K562 (cell line): ENCODE measurements around the gene LHPP. TPM values are rescaled to one million over a fixed set of nuclear protein-coding genes. Genes with fewer than 3 reads are reported as not detected.

ENCODE experiments used
- ADNP ChIP-seq: fragments of 200-800 bp; sonication (Bioruptor generic); IDR thresholded peaks from 2 replicates; pipeline ENCODE4 v1.6.1; 2016; ENCODE audit warnings: missing genetic modification characterization, missing compliant biosample characterization
- ATF7 ChIP-seq: fragments of 450-650 bp; IDR thresholded peaks from 2 replicates; pipeline ENCODE4 v1.7.1; 2014; ENCODE audit warnings: mild to moderate bottlenecking, moderate library complexity
- CTCF ChIP-seq, 3 experiments: IDR thresholded peaks in 2 of 3; conservative IDR thresholded peaks in 1 of 3; 2 replicates each; pipeline ENCODE4 v1.5.1; 2011 to 2012; ENCODE audit warnings: low read length in 3 of 3, mild to moderate bottlenecking in 3 of 3, control low read depth in 2 of 3, improper control_type of control experiment in 1 of 3, inconsistent platforms in 1 of 3, low read depth in 1 of 3, mixed read lengths in 1 of 3, moderate library complexity in 1 of 3; ENCODE audit not compliant: insufficient read depth in 2 of 3
- E2F6 ChIP-seq, 2 experiments: IDR thresholded peaks; 2 replicates each; pipeline ENCODE4 v1.6.1; 2011; ENCODE audit warnings: borderline replicate concordance in 1 of 2, control low read depth in 1 of 2, low read depth in 1 of 2, low read length in 1 of 2, mild to moderate bottlenecking in 1 of 2, mixed read lengths in 1 of 2, moderate library complexity in 1 of 2; ENCODE audit not compliant: insufficient read depth in 1 of 2, insufficient read length in 1 of 2, poor library complexity in 1 of 2, severe bottlenecking in 1 of 2; ENCODE audit errors: extremely low read depth in 1 of 2
- GATA2 ChIP-seq: sonication (generic); formaldehyde crosslinking; IDR thresholded peaks from 2 replicates; pipeline ENCODE4 v1.4.0; 2020; ENCODE audit warnings: mild to moderate bottlenecking, missing genetic modification reagents
- KDM1A ChIP-seq, 2 experiments: fragments of 450-650 bp; IDR thresholded peaks; 2 replicates each; pipeline ENCODE4 v1.6.1; 2016; ENCODE audit warnings: mild to moderate bottlenecking in 2 of 2
- LEF1 ChIP-seq: fragments of 450-650 bp; IDR thresholded peaks from 2 replicates; pipeline ENCODE4 v1.6.1; 2016; ENCODE audit warnings: mild to moderate bottlenecking
- MCM7 ChIP-seq, 2 experiments: fragments of 450-650 bp; IDR thresholded peaks; 2 replicates each; pipeline ENCODE4 v1.6.1; 2016 to 2018
- NFE2L1 ChIP-seq: fragments of 450-650 bp; IDR thresholded peaks from 2 replicates; pipeline ENCODE4 v1.6.1; 2016; ENCODE audit warnings: missing genetic modification characterization, low read depth, mild to moderate bottlenecking, missing compliant biosample characterization, moderate library complexity, borderline replicate concordance
- PPARD ChIP-seq: fragments of 250-450 bp; sonication (Bioruptor Pico); IDR thresholded peaks from 2 replicates; pipeline ENCODE4 v1.8.0; 2022; ENCODE audit warnings: inconsistent platforms, mild to moderate bottlenecking, moderate library complexity
- PRPF4 ChIP-seq: fragments of 200-400 bp; formaldehyde crosslinking; IDR thresholded peaks from one replicate; pipeline ENCODE4 v1.6.1; 2017; ENCODE audit warnings: low read length, low read depth, mild to moderate bottlenecking; ENCODE audit not compliant: insufficient read depth, poor library complexity, severe bottlenecking
- RBM25 ChIP-seq: fragments of 200-400 bp; formaldehyde crosslinking; IDR thresholded peaks from 2 replicates; pipeline ENCODE4 v1.6.1; 2018; ENCODE audit warnings: low read length, low read depth, moderate library complexity; ENCODE audit not compliant: severe bottlenecking
- TCF7 ChIP-seq: sonication (generic); IDR thresholded peaks from 2 replicates; pipeline ENCODE4 v1.6.1; 2016; ENCODE audit warnings: antibody characterized with exemption, borderline replicate concordance
- ZBTB26 ChIP-seq: fragments of 450-650 bp; formaldehyde crosslinking; IDR thresholded peaks from 2 replicates; pipeline ENCODE4 v1.4.0; 2022; ENCODE audit warnings: missing genetic modification characterization
- ZFP36 ChIP-seq: fragments of 150-350 bp; IDR thresholded peaks from 2 replicates; pipeline ENCODE4 v1.6.1; 2018; ENCODE audit warnings: low read length, low read depth; ENCODE audit not compliant: partially characterized antibody
- ZNF175 ChIP-seq: fragments of 200-800 bp; sonication (Bioruptor generic); IDR thresholded peaks from 2 replicates; pipeline ENCODE4 v1.6.1; 2016; ENCODE audit warnings: low read depth, mild to moderate bottlenecking, missing genetic modification characterization, missing compliant biosample characterization
- ZSCAN32 ChIP-seq: fragments of 450-650 bp; formaldehyde crosslinking; IDR thresholded peaks from 2 replicates; pipeline ENCODE4 v1.4.0; 2020; ENCODE audit warnings: mild to moderate bottlenecking, moderate library complexity
- polyA plus RNA-seq, 8 experiments: library from polyadenylated mRNA; depleted of rRNA in 4 of 8; stranded (reverse) in 5 of 8; unstranded in 3 of 8; fragments of >200 nt; fragmentation: Nextera tagmentation in 2 of 8; fragmentation: Illumina TruSeq in 1 of 8; extraction: Ambion mirVana in 2 of 8; extraction: Trizol in 1 of 8; gene quantifications; 2 replicates each; pipeline versions ENCODE4 v1.2.1 to v1.2.3, GENCODE V29; 2011 to 2014; ENCODE audit warnings: inconsistent platforms in 1 of 8, missing spikeins in 1 of 8
- total RNA-seq, 7 experiments: library from RNA; depleted of rRNA in 6 of 7; stranded (reverse); fragments of >200 nt in 6 of 7; fragmentation: Illumina TruSeq in 2 of 7; extraction: Trizol in 2 of 7; gene quantifications; 2 replicates each; pipeline versions ENCODE4 v1.2.1 to v1.2.3, GENCODE V29; 2011 to 2021; ENCODE audit warnings: low replicate concordance in 1 of 7
- TF ChIP-seq, protein P1 (sequence below): sonication (generic); formaldehyde crosslinking; IDR thresholded peaks from 2 replicates; pipeline ENCODE4 v1.8.0; 2022; ENCODE audit warnings: missing genetic modification reagents, mild to moderate bottlenecking, borderline replicate concordance

Gene LHPP
- total and polyA plus RNA-seq, 9 of the 15 experiments (the other 6 are each of a cell fraction or from before 2014, with no cell fraction given) = 0.34 to 7.4 (median 3.0) TPM

- TF ChIP-seq E2F6 (IDR thresholded peaks at IDR 0.05; ENCODE audit: borderline replicate concordance in 1 of 2, extremely low read depth in 1 of 2, insufficient read depth in 1 of 2, insufficient read length in 1 of 2, low read depth in 1 of 2, low read length in 1 of 2, poor library complexity in 1 of 2, severe bottlenecking in 1 of 2) (peak in 1 of 2 experiments; percentile 15), CTCF (IDR thresholded peaks at IDR 0.05 in 2 of 3, conservative IDR thresholded peaks at IDR 0.05 in 1 of 3; ENCODE audit: insufficient read depth in 2 of 3, low read depth in 1 of 3, low read length in 3 of 3) (no peak), PPARD (CRISPR knock-in tag) (no peak), KDM1A (IDR thresholded peaks at IDR 0.05) (peak in 1 of 2 experiments; percentile 73; a peak in 2 of 4 replicates), PRPF4 (no peak), ZNF175 (no peak), ATF7 (no peak), ZSCAN32 (CRISPR knock-in tag) (no peak), GATA2 (CRISPR knock-in tag) (no peak), ZFP36 (peak; percentile 75), TCF7 (no peak), LEF1 (no peak), NFE2L1 (no peak), ZBTB26 (CRISPR knock-in tag) (no peak), ADNP (tag) (peak; percentile 54), RBM25 (peak; percentile 73), MCM7 (IDR thresholded peaks at IDR 0.05) (no peak)
- TF ChIP-seq, protein P1, sequence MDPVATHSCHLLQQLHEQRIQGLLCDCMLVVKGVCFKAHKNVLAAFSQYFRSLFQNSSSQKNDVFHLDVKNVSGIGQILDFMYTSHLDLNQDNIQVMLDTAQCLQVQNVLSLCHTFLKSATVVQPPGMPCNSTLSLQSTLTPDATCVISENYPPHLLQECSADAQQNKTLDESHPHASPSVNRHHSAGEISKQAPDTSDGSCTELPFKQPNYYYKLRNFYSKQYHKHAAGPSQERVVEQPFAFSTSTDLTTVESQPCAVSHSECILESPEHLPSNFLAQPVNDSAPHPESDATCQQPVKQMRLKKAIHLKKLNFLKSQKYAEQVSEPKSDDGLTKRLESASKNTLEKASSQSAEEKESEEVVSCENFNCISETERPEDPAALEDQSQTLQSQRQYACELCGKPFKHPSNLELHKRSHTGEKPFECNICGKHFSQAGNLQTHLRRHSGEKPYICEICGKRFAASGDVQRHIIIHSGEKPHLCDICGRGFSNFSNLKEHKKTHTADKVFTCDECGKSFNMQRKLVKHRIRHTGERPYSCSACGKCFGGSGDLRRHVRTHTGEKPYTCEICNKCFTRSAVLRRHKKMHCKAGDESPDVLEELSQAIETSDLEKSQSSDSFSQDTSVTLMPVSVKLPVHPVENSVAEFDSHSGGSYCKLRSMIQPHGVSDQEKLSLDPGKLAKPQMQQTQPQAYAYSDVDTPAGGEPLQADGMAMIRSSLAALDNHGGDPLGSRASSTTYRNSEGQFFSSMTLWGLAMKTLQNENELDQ = no peak
These were observed 64.4 kb downstream of the LHPP start (continued) for GRCh38 chr10:124525751-124526600.
